ENCODE measurements around the gene GUCY2C.

DNA sequence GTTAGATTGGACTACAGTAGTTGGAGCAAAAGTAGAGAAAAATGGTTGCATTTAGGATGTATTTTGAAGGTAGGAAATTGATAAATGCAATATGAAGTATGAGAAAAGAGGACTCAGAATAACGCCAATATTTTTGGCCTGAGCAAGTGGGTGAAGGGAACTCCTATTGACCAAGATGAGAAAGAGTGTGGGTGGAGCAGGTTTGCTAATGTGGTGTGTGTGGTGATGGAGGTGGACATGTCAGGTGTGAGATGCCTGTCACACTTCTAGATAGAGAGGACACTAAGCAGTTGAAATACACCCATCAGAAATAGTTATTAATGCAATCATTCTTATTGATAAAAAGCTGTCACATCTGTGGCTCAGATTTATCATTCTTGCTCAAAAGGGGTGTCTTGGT lies 7.3 kb downstream of the GUCY2C start:
- TF ChIP-seq POLR2A (IDR thresholded peaks at IDR 0.05) (no peak), POLR2AphosphoS5 (IDR thresholded peaks at IDR 0.05) (no peak)
- TF ChIP-seq, protein P1, sequence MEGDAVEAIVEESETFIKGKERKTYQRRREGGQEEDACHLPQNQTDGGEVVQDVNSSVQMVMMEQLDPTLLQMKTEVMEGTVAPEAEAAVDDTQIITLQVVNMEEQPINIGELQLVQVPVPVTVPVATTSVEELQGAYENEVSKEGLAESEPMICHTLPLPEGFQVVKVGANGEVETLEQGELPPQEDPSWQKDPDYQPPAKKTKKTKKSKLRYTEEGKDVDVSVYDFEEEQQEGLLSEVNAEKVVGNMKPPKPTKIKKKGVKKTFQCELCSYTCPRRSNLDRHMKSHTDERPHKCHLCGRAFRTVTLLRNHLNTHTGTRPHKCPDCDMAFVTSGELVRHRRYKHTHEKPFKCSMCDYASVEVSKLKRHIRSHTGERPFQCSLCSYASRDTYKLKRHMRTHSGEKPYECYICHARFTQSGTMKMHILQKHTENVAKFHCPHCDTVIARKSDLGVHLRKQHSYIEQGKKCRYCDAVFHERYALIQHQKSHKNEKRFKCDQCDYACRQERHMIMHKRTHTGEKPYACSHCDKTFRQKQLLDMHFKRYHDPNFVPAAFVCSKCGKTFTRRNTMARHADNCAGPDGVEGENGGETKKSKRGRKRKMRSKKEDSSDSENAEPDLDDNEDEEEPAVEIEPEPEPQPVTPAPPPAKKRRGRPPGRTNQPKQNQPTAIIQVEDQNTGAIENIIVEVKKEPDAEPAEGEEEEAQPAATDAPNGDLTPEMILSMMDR (IDR thresholded peaks at IDR 0.05): no peak
